ENCODE results near the gene SORCS3.

- no peak for TF ChIP-seq CTCF (optimal IDR thresholded peaks at IDR 0.05 in 1 of 3, IDR thresholded peaks at IDR 0.05 in 1 of 3, conservative IDR thresholded peaks at IDR 0.05 in 1 of 3; ENCODE audit: extremely low read depth in 1 of 3, insufficient read depth in 2 of 3, low read length in 3 of 3)
- no peak for TF ChIP-seq EZH2 (IDR thresholded peaks at IDR 0.05; ENCODE audit: low read length)
These were observed 566.4 kb downstream of the SORCS3 start for GRCh38 chr10:105207476-105207995.
